GM23338 (cell line): Measurements from ENCODE around the gene SEC14L1. TPM values are rescaled to one million over a fixed set of nuclear protein-coding genes. Genes with fewer than 3 reads are reported as not detected.

ENCODE experiments used
- ATAC-seq: fragments of 200-7000 bp; cut with Tn5 transposase; 3 replicates; pipeline ENCODE4 v1.9.1; 2020
- DNase-seq: peaks from one replicate; pipeline ENCODE4 v3.0.0-alpha.2; 2015; ENCODE audit warnings: low spot score
- H2AFZ ChIP-seq: fragments of 200-600 bp; sonication (generic); 2 replicates; pipeline ENCODE4 v1.8.0; 2016; ENCODE audit warnings: antibody characterized with exemption, mild to moderate bottlenecking, moderate library complexity
- H3F3A ChIP-seq: fragments of 200-600 bp; sonication (generic); replicated peaks from 2 replicates; pipeline ENCODE4 v1.8.0; 2017; ENCODE audit warnings: antibody characterized with exemption, mixed run types, low read depth
- H3K27ac ChIP-seq: fragments of 200-600 bp; sonication (generic); 2 replicates; pipeline ENCODE4 v1.6.1; 2016; ENCODE audit warnings: low read depth
- H3K27me3 ChIP-seq: fragments of 200-600 bp; sonication (generic); 2 replicates; pipeline ENCODE4 v1.8.0; 2016; ENCODE audit warnings: mild to moderate bottlenecking, mixed run types, moderate library complexity; ENCODE audit not compliant: insufficient read depth
- H3K36me3 ChIP-seq: fragments of 200-600 bp; sonication (generic); 2 replicates; pipeline ENCODE4 v1.8.0; 2016; ENCODE audit warnings: mild to moderate bottlenecking; ENCODE audit not compliant: insufficient read depth
- H3K4me1 ChIP-seq: fragments of 200-600 bp; sonication (generic); 2 replicates; pipeline ENCODE4 v1.8.0; 2016; ENCODE audit warnings: mild to moderate bottlenecking, moderate library complexity; ENCODE audit not compliant: insufficient read depth
- H3K4me2 ChIP-seq: fragments of 200-600 bp; sonication (generic); 2 replicates; pipeline ENCODE4 v1.7.1; 2017; ENCODE audit warnings: mixed run types
- H3K4me3 ChIP-seq: fragments of 200-600 bp; sonication (generic); 2 replicates; pipeline ENCODE4 v1.6.1; 2016; ENCODE audit warnings: mixed run types
- H3K79me2 ChIP-seq: fragments of 200-600 bp; sonication (generic); replicated peaks from 2 replicates; pipeline ENCODE4 v1.8.0; 2017; ENCODE audit warnings: mild to moderate bottlenecking; ENCODE audit not compliant: insufficient read depth
- H3K9me2 ChIP-seq: fragments of 200-600 bp; sonication (generic); 2 replicates; pipeline ENCODE4 v1.8.0; 2017; ENCODE audit not compliant: insufficient read depth
- H4K20me1 ChIP-seq: fragments of 200-600 bp; sonication (generic); replicated peaks from 2 replicates; pipeline ENCODE4 v1.8.0; 2017; ENCODE audit warnings: mild to moderate bottlenecking; ENCODE audit not compliant: insufficient read depth
- H3K27ac Mint-ChIP-seq: 2 replicates; pipeline ENCODE4 v1.8.0; 2020; ENCODE audit warnings: inconsistent platforms, mild to moderate bottlenecking, moderate library complexity, mixed read lengths
- H3K27me3 Mint-ChIP-seq: 3 replicates; pipeline ENCODE4 v1.8.0; 2022; ENCODE audit warnings: low read depth, mild to moderate bottlenecking, moderate library complexity, mixed read lengths, inconsistent platforms; ENCODE audit not compliant: insufficient read depth, poor library complexity
- H3K36me3 Mint-ChIP-seq: 3 replicates; pipeline ENCODE4 v1.8.0; 2021; ENCODE audit warnings: low read depth, mild to moderate bottlenecking, inconsistent platforms, moderate library complexity, mixed read lengths
- H3K4me1 Mint-ChIP-seq: 3 replicates; pipeline ENCODE4 v1.8.0; 2020; ENCODE audit warnings: mild to moderate bottlenecking, inconsistent platforms, mixed read lengths
- H3K4me3 Mint-ChIP-seq: 3 replicates; pipeline ENCODE4 v1.8.0; 2021; ENCODE audit warnings: moderate library complexity, mild to moderate bottlenecking, inconsistent platforms, mixed read lengths
- H3K9me3 Mint-ChIP-seq: 3 replicates; pipeline ENCODE4 v1.8.0; 2020; ENCODE audit warnings: moderate library complexity, mild to moderate bottlenecking, inconsistent platforms, mixed read lengths
- POLR2AphosphoS5 ChIP-seq: IDR thresholded peaks from 2 replicates; pipeline ENCODE4 v1.6.1; 2016; ENCODE audit warnings: antibody characterized with exemption, low read depth
- polyA plus RNA-seq: library from polyadenylated mRNA; unstranded; fragments of >200 nt; fragmentation: Nextera tagmentation; extraction: Ambion mirVana; gene quantifications from 2 replicates; pipeline ENCODE4 v1.2.1, GENCODE V29; 2016
- total RNA-seq: library from RNA; depleted of rRNA; stranded (reverse); fragments of >200 nt; shearing (Covaris generic); gene quantifications from 2 replicates; pipeline ENCODE4 v1.2.3, GENCODE V29; 2014
- TF ChIP-seq, protein P1 (sequence below): fragments of 250-450 bp; sonication (Bioruptor Pico); IDR thresholded peaks from 2 replicates; pipeline ENCODE4 v1.5.0; 2020; ENCODE audit warnings: mild to moderate bottlenecking, moderate library complexity
- TF ChIP-seq, protein P2 (sequence below): IDR thresholded peaks from one replicate; pipeline ENCODE4 v1.6.1; 2018; ENCODE audit warnings: antibody characterized with exemption; ENCODE audit not compliant: unreplicated experiment

The SEC14L1 gene
- total and polyA plus RNA-seq, 2 experiments from 2014 or later = 26.8 to 54.8 TPM

DNA sequence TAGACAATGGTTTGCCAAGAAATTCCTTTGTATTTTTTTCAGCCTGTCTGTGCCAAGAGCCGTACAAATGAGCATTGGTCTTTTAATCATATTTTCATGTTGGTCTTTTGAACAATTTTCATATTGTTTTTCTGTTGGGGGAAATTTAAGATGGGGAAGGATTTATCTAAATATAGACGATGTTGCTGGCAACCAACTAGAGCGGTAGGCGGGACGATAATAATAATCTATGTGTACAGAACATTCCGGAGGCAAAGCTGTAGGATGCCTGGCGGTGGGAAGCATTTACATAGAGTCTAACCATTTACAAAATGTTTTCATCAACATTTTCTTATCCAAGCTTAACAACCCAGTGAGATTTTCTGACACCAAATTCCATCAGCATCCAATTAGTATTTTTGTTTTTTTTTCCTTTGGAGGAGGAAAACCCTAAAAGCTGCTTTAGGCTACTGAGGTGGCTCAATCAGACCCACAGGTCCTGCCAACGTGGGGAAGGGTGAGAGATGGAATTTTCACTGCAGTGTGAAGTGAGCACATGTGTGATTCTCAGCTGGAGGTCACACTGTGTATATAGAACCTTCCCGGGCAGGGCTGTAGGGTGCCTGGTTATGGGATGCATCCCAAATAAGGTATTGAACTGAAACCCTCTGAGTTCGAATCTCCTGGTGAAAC is 11.7 kb upstream of the SEC14L1 start:
- H3K9me3 Mint-ChIP-seq = no peaks in the 10 kb centered on the region
- H3K36me3 ChIP-seq = no peaks in the 10 kb centered on the region
- no peaks in the 10 kb centered on the region for H4K20me1 ChIP-seq
- H3K9me2 ChIP-seq = no peaks in the 10 kb centered on the region
- no peak overlapping the region for H3K4me3 Mint-ChIP-seq
- H2AFZ ChIP-seq = peak overlapping the region; percentile 78; the same call in 1 of the 2 replicates
- no peaks in the 10 kb centered on the region for H3K79me2 ChIP-seq
- DNase-seq = no peak
- H3K36me3 Mint-ChIP-seq = no peaks in the 10 kb centered on the region
- H3K4me1 ChIP-seq = no peaks in the 10 kb centered on the region
- no peaks in the 10 kb centered on the region for H3F3A ChIP-seq
- H3K4me1 Mint-ChIP-seq = peaks cover 3% of the 10 kb centered on the region; the same call in 2 of the 3 replicates
- no peak overlapping the region for H3K27ac ChIP-seq
- H3K4me2 ChIP-seq = no peak overlapping the region
- H3K27me3 Mint-ChIP-seq = peaks cover 3% of the 10 kb centered on the region
- ATAC-seq = no peak; the same call in 1 of the 3 replicates
- TF ChIP-seq, protein P1, sequence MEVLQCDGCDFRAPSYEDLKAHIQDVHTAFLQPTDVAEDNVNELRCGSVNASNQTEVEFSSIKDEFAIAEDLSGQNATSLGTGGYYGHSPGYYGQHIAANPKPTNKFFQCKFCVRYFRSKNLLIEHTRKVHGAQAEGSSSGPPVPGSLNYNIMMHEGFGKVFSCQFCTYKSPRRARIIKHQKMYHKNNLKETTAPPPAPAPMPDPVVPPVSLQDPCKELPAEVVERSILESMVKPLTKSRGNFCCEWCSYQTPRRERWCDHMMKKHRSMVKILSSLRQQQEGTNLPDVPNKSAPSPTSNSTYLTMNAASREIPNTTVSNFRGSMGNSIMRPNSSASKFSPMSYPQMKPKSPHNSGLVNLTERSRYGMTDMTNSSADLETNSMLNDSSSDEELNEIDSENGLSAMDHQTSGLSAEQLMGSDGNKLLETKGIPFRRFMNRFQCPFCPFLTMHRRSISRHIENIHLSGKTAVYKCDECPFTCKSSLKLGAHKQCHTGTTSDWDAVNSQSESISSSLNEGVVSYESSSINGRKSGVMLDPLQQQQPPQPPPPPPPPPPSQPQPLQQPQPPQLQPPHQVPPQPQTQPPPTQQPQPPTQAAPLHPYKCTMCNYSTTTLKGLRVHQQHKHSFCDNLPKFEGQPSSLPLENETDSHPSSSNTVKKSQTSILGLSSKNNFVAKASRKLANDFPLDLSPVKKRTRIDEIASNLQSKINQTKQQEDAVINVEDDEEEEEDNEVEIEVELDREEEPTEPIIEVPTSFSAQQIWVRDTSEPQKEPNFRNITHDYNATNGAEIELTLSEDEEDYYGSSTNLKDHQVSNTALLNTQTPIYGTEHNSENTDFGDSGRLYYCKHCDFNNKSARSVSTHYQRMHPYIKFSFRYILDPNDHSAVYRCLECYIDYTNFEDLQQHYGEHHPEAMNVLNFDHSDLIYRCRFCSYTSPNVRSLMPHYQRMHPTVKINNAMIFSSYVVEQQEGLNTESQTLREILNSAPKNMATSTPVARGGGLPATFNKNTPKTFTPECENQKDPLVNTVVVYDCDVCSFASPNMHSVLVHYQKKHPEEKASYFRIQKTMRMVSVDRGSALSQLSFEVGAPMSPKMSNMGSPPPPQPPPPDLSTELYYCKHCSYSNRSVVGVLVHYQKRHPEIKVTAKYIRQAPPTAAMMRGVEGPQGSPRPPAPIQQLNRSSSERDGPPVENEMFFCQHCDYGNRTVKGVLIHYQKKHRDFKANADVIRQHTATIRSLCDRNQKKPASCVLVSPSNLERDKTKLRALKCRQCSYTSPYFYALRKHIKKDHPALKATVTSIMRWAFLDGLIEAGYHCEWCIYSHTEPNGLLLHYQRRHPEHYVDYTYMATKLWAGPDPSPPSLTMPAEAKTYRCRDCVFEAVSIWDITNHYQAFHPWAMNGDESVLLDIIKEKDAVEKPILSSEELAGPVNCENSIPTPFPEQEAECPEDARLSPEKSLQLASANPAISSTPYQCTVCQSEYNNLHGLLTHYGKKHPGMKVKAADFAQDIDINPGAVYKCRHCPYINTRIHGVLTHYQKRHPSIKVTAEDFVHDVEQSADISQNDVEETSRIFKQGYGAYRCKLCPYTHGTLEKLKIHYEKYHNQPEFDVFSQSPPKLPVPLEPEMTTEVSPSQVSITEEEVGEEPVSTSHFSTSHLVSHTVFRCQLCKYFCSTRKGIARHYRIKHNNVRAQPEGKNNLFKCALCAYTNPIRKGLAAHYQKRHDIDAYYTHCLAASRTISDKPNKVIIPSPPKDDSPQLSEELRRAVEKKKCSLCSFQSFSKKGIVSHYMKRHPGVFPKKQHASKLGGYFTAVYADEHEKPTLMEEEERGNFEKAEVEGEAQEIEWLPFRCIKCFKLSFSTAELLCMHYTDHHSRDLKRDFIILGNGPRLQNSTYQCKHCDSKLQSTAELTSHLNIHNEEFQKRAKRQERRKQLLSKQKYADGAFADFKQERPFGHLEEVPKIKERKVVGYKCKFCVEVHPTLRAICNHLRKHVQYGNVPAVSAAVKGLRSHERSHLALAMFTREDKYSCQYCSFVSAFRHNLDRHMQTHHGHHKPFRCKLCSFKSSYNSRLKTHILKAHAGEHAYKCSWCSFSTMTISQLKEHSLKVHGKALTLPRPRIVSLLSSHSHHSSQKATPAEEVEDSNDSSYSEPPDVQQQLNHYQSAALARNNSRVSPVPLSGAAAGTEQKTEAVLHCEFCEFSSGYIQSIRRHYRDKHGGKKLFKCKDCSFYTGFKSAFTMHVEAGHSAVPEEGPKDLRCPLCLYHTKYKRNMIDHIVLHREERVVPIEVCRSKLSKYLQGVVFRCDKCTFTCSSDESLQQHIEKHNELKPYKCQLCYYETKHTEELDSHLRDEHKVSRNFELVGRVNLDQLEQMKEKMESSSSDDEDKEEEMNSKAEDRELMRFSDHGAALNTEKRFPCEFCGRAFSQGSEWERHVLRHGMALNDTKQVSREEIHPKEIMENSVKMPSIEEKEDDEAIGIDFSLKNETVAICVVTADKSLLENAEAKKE (CRISPR knock-in tag) = no peak
- TF ChIP-seq, protein P2, sequence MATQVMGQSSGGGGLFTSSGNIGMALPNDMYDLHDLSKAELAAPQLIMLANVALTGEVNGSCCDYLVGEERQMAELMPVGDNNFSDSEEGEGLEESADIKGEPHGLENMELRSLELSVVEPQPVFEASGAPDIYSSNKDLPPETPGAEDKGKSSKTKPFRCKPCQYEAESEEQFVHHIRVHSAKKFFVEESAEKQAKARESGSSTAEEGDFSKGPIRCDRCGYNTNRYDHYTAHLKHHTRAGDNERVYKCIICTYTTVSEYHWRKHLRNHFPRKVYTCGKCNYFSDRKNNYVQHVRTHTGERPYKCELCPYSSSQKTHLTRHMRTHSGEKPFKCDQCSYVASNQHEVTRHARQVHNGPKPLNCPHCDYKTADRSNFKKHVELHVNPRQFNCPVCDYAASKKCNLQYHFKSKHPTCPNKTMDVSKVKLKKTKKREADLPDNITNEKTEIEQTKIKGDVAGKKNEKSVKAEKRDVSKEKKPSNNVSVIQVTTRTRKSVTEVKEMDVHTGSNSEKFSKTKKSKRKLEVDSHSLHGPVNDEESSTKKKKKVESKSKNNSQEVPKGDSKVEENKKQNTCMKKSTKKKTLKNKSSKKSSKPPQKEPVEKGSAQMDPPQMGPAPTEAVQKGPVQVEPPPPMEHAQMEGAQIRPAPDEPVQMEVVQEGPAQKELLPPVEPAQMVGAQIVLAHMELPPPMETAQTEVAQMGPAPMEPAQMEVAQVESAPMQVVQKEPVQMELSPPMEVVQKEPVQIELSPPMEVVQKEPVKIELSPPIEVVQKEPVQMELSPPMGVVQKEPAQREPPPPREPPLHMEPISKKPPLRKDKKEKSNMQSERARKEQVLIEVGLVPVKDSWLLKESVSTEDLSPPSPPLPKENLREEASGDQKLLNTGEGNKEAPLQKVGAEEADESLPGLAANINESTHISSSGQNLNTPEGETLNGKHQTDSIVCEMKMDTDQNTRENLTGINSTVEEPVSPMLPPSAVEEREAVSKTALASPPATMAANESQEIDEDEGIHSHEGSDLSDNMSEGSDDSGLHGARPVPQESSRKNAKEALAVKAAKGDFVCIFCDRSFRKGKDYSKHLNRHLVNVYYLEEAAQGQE = no peak
- no peak for TF ChIP-seq POLR2AphosphoS5
- H3K27me3 ChIP-seq = no peaks in the 10 kb centered on the region
- no peak overlapping the region; the same call in 1 of the 2 replicates for H3K27ac Mint-ChIP-seq
- no peak overlapping the region for H3K4me3 ChIP-seq
